Measurements from ENCODE around the gene DGUOK. TPM values are rescaled to one million over a fixed set of nuclear protein-coding genes. Genes with fewer than 3 reads are reported as not detected.

The DGUOK gene
- total and polyA plus RNA-seq, 2 donors from 2014 or later, result 44.4 to 86.2 TPM

GRCh38 chr2:73970141-73970803 is 43.6 kb downstream of the DGUOK start:
- FAIRE-seq, result no peak
- Histone ChIP-seq H3K36me3 (ENCODE audit: control insufficient read depth in 2 of 3, insufficient read depth in 3 of 3, low read length in 3 of 3) (no peaks in the 10 kb centered on the region), H3K27ac (ENCODE audit: low read depth in 2 of 2, low read length in 2 of 2) (peak overlapping the region; percentile 1 to 66), H3K4me1 (ENCODE audit: control insufficient read depth in 2 of 3, insufficient read depth in 2 of 3, low read depth in 1 of 3, low read length in 3 of 3) (peaks cover 0 to 13% (median 8%) of the 10 kb centered on the region in 3 donors), H3K9me3 (ENCODE audit: control insufficient read depth in 2 of 3, insufficient read depth in 1 of 3, low read length in 3 of 3) (no peaks in the 10 kb centered on the region), H3K4me3 (ENCODE audit: low read length in 3 of 3) (no peak overlapping the region), H3K27me3 (ENCODE audit: control insufficient read depth, insufficient read depth, low read length) (no peaks in the 10 kb centered on the region), H3K9ac (ENCODE audit: low read length in 3 of 3) (no peak overlapping the region)
- intact Hi-C loops (cut with DNase I), result no loop called here
- DNase-seq, result no peak
- TF ChIP-seq CTCF (IDR thresholded peaks at IDR 0.05; ENCODE audit: borderline replicate concordance, extremely low read depth, insufficient read depth), result no peak

GRCh38 chr2:73970850-73971471 is 44.3 kb downstream of the DGUOK start:
- DNase-seq, result peak in 1 of 5 donors; percentile 86
- Histone ChIP-seq H3K27ac (ENCODE audit: low read depth in 2 of 2, low read length in 2 of 2) (peak overlapping the region; percentile 1 to 66), H3K27me3 (ENCODE audit: control insufficient read depth, insufficient read depth, low read length) (no peaks in the 10 kb centered on the region), H3K36me3 (ENCODE audit: control insufficient read depth in 2 of 3, insufficient read depth in 3 of 3, low read length in 3 of 3) (no peaks in the 10 kb centered on the region), H3K9ac (ENCODE audit: low read length in 3 of 3) (no peak overlapping the region), H3K4me3 (ENCODE audit: low read length in 3 of 3) (peak overlapping the region in 1 of 3 donors; percentile 8), H3K9me3 (ENCODE audit: control insufficient read depth in 2 of 3, insufficient read depth in 1 of 3, low read length in 3 of 3) (no peaks in the 10 kb centered on the region), H3K4me1 (ENCODE audit: control insufficient read depth in 2 of 3, insufficient read depth in 2 of 3, low read depth in 1 of 3, low read length in 3 of 3) (peaks cover 0 to 13% (median 8%) of the 10 kb centered on the region in 3 donors)
- FAIRE-seq, result no peak
- TF ChIP-seq CTCF (IDR thresholded peaks at IDR 0.05; ENCODE audit: borderline replicate concordance, extremely low read depth, insufficient read depth), result no peak
- intact Hi-C loops (cut with DNase I), result no loop called here

- Histone ChIP-seq H3K9me3 (ENCODE audit: control insufficient read depth in 2 of 3, insufficient read depth in 1 of 3, low read length in 3 of 3) (no peaks in the 10 kb centered on the region), H3K36me3 (ENCODE audit: control insufficient read depth in 2 of 3, insufficient read depth in 3 of 3, low read length in 3 of 3) (no peaks in the 10 kb centered on the region), H3K4me3 (ENCODE audit: low read length in 3 of 3) (no peak overlapping the region), H3K27me3 (ENCODE audit: control insufficient read depth, insufficient read depth, low read length) (no peaks in the 10 kb centered on the region), H3K9ac (ENCODE audit: low read length in 3 of 3) (no peak overlapping the region), H3K27ac (ENCODE audit: low read depth in 2 of 2, low read length in 2 of 2) (no peak overlapping the region), H3K4me1 (ENCODE audit: control insufficient read depth in 2 of 3, insufficient read depth in 2 of 3, low read depth in 1 of 3, low read length in 3 of 3) (peaks cover 0 to 13% (median 8%) of the 10 kb centered on the region in 3 donors)
- TF ChIP-seq CTCF (IDR thresholded peaks at IDR 0.05; ENCODE audit: borderline replicate concordance, extremely low read depth, insufficient read depth), result no peak
- intact Hi-C loops (cut with DNase I), result no loop called here
- FAIRE-seq (no peak), DNase-seq (no peak)
These were observed 45.0 kb downstream of the DGUOK start for GRCh38 chr2:73971722-73972121.
